GM08714 (cell line): Measurements from ENCODE around the gene HDAC4.

Experiments used
- H3K4me3 ChIP-seq: fragments of 200-500 bp; sonication (Bioruptor generic); 2 replicates; pipeline ENCODE4 v1.5.1; 2014; ENCODE audit warnings: mild to moderate bottlenecking, low read length, inconsistent platforms
- ZNF274 ChIP-seq: IDR thresholded peaks from 2 replicates; pipeline ENCODE4 v1.6.1; 2012; ENCODE audit warnings: mild to moderate bottlenecking, low read depth, low read length

HDAC4 gene

DNA sequence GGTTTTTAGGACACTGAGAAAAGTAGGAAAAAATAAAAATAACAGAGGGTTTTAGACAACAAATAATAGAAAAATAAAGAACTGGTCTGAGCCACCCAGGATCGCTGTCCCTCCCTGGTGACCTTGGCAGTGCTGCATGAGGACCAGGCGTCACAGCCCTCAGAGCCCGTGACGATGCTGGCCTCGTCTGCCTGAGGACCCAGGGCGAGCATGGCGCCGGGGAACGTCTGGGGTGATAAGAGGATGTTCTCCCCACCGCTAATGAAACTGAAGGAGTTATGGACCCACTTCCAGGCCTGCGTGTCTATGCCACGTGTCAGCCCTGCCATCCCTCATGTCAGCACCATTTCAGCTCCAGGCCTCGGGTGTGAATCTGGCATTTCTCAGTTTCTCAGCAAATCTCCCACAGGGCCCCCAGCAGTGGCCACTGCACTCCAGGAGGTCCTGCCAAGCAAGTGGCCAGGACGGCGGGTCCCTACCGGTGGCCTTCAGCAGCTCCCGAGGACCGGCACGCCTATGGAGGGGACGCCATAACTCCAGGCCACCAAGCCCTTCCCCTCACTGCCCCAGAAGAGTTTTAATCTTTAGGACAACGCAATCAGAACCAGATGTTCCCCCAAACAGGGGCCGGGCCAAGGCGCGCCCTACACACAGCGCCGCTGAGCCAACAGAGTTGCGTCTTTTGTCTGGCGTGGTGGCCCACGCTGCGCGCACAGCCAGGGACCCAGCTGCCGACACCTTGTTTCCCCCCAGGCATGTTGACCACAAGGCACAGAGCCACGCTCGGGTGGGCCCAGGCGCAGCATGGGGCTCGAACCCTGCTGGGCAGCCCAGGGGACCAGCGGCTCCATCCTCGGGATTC lies 373.2 kb downstream of the HDAC4 start:
- H3K4me3 ChIP-seq = no peak overlapping the region
- no peak for TF ChIP-seq ZNF274

DNA sequence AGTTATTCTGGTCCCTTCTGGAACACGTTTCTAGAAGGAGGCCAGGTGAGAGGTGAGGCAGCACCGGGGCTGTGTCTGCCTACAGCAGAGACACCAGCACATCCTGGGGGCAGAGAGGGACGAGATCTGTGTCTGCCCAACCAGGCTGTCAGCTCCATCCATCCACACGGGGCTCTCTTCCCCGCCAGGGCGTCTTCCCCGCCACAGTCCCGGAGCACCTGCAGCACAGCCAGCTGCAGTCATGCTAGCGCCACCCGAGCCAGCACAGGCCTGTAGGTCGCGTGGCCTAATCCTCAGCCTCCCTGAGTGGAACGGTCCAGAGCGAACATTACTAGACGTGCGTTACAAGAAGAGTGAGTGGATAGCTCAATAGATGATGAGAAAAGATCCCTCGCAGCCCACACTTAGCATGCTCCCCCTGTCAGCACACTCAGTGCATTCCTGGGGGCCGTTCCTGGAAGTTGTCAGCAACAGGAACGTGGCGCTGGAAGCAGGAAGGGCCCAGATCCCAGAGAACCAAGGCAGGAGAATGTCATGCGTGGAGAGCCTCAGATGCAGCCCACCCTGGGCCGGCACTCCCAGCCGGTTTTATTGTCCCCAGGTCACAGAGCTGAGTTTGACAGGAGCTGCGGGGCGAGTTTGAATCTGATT lies 374.0 kb downstream of the HDAC4 start:
- no peak overlapping the region for H3K4me3 ChIP-seq
- TF ChIP-seq ZNF274 = no peak

GRCh38 chr2:239025951-239026461 lies 374.8 kb downstream of the HDAC4 start:
- no peak for TF ChIP-seq ZNF274
- H3K4me3 ChIP-seq = no peak overlapping the region

DNA sequence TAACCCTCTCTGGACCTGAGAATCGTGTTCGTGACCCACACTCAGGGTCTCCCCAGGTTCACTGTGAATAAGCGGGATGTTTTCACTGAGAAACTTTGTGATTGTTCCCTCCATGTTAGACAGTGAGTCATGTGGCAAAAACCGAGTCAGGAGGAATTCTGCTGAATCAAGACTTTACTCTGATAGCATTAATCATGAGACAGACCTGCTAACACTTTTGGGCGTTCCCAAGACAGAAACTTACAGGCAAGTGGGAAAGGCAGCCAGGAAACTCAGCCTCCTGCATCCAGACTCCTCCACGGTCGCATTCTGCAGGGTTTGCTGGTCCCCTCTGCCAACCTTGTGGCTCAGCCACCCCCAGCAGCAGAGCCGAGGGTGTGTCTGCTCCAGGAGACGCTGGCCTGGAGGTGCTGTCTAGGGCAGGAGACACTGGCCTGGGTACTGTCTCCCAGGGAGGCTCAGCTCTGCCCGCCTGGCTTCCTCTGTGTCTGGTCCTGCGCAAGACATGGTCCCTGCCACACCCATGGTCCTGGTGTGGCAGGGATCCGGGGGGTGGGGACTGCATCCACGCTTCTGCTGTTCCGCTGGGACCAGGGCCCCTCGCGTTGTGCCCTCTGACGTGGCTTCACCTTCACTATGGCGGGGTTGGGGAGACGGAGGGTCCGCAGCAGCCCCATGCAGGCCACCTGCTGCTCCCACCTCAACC lies 375.6 kb downstream of the HDAC4 start:
- no peak for TF ChIP-seq ZNF274
- H3K4me3 ChIP-seq = no peak overlapping the region

GRCh38 chr2:239024226-239024625 lies 376.6 kb downstream of the HDAC4 start:
- H3K4me3 ChIP-seq = no peak overlapping the region
- TF ChIP-seq ZNF274 = no peak

- no peak for TF ChIP-seq ZNF274
- no peak overlapping the region for H3K4me3 ChIP-seq
Measured at GRCh38 chr2:239022437-239023260, 378.2 kb downstream of the HDAC4 start.

DNA sequence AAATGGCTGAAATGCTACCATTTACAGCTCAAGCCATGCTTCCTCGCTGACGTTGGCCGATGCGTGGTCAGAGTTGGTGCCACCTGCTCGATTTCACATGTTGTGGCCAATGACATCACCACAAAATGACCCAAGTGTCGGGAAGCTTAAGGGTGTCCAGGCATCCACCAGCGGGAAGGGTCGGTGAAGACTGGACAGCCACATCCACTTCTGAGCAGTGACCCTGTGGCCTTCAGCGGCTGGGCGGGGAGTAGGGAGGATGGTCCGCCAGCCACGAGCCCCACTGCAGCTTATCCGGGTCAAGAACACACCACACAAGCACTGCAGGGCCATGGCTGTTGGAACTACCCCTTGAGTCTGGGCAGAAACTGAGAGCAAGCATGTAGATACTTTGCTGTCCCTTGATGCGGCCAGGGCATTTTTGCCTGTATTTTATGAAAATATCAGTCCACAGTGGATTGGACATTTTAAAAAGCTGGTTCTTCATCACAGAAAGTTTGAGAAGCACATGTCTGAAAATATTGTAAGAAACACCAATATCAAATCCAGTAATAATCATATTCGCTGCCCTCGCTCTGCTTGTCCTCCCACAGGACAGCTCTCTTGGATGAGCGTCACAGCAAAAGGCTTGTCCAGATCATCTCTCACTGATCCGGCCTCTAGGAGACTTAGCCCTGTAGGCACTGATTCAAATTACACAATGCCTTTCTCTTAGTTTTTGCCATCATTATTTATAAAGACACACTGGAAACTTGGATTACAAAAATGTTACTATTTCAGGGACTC lies 379.0 kb downstream of the HDAC4 start:
- H3K4me3 ChIP-seq = no peak overlapping the region
- no peak for TF ChIP-seq ZNF274

DNA sequence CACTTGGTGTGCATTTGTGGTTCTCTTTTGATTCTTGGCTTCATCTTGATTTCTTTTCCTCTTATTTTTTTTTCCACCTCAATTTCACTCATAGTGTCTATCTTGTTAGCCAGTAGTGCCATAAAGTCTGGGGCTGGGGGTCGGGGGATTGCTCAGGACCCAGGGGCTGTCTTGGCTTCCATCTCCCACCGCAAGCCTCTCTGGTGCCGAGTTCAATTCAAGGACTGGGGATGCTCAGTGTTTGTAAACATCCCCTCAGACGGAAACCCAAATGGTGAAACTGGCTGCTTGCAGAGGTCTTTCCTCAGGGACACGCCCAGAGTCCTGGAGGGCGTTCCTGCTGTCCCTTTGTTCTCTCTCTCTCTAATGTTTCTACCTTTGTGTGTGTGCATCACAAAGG lies 379.6 kb downstream of the HDAC4 start:
- no peak for TF ChIP-seq ZNF274
- no peak overlapping the region for H3K4me3 ChIP-seq

DNA sequence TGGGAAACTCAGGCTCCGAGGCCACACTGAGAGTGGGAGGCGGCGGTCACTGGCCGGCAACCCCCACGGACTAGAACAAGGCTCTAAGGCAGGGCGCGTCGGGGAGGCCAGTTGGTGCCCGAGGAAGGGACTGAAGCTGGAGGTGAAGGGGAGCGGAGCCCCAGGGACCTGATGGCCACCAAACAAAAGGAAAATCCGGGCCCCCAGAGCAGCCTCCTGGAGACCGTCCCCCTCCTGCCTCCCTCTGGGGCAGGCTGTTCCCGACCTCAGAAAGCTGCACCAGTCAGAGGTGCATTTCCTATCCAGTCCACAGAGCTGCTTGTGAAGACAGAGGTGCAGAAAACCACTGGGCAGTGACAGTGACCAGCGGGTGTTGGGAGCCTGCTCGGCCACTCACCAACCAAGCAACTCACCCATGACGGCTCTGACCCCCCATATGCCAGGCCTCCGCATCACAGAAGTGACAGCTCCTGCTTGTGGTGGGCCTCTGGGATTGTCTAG lies 380.2 kb downstream of the HDAC4 start:
- no peak for TF ChIP-seq ZNF274
- no peak overlapping the region for H3K4me3 ChIP-seq

- H3K4me3 ChIP-seq = no peak overlapping the region
- no peak for TF ChIP-seq ZNF274
Measured at GRCh38 chr2:239019183-239019581, 381.6 kb downstream of the HDAC4 start.

DNA sequence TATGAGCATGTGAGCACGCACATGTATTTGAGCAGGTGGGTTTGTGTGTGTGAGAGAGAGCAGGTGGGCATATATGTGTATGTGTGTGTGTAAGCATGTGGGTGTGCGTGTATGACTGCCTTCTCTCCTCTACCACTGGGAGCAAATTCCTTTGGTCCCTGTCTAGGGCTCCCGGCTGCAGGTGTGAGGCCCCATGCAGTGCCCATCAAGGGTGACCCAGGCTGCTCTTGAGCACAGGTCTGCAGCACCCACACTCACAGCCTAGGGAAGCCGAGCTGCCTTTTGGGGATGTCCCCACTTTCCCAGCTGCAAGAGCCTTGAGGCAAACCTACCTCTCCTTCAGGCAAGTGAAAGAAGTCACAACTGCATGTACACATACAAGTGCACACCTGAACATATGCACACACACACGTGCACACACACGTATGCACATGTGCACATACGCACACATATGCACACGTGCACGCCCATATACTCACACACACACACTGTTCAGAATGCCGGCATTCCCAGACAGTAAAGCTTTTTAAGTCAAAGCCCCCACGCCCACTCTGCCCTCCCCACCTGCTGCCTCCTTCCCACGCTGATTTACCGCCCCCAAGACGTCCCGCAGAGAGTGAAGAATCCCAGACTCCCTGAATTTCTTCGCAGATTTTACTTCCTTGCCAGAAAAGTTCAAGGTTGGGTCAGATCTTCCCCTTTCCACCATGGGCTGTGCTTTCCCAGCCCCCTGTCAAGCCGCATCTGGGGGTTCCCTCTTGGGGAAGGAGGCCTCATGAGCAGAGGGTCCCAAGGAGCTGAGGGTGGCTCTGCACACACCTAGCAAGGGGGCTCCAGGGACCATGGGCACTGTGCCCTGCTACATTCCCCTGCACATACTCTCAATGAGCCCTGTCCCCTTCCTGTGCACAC lies 382.3 kb downstream of the HDAC4 start:
- H3K4me3 ChIP-seq = no peak overlapping the region
- no peak for TF ChIP-seq ZNF274

GRCh38 chr2:239017491-239018098 lies 383.2 kb downstream of the HDAC4 start:
- H3K4me3 ChIP-seq = no peak overlapping the region
- no peak for TF ChIP-seq ZNF274
